IMR-90 (cell line): ENCODE results near the gene DSG3. TPM values are rescaled to one million over a fixed set of nuclear protein-coding genes. Genes with fewer than 3 reads are reported as not detected.

ENCODE experiments used
- ATAC-seq: fragments of 200-7000 bp; cut with Tn5 transposase; 2 replicates; pipeline ENCODE4 v1.9.1; 2020; ENCODE audit warnings: low read depth, mild to moderate bottlenecking, moderate library complexity
- BruUV-seq: library from RNA; stranded (reverse); fragments of 400-500 nt; replicated peaks from 2 replicates; lab custom pipeline; 2021; lab: Mats Ljungman, UMichigan
- CTCF ChIA-PET: fragments of 300-600 bp; formaldehyde crosslinking; extraction: SDS; loops from one replicate; lab custom pipeline; 2021; ENCODE audit warnings: antibody characterized with exemption; lab: Yijun Ruan, JAX
- POLR2A ChIA-PET: fragments of 300-600 bp; sonication (Branson Sonifier 250); formaldehyde crosslinking; loops from one replicate; lab custom pipeline; 2022; ENCODE audit warnings: antibody characterized with exemption; ENCODE audit not compliant: unreplicated experiment; lab: Charles Lee
- DNase-seq: peaks from one replicate; pipeline ENCODE4 v3.0.0; 2013
- H2AFZ ChIP-seq: replicated peaks from 2 replicates; pipeline ENCODE3; 2013; ENCODE audit warnings: low read length, mild to moderate bottlenecking; ENCODE audit not compliant: poor library complexity
- H2AK5ac ChIP-seq: 2 replicates; pipeline ENCODE4 v1.6.1; 2013; ENCODE audit warnings: low read depth, low read length, inconsistent platforms
- H2AK9ac ChIP-seq: replicated peaks from 2 replicates; pipeline ENCODE3; 2013; ENCODE audit warnings: mild to moderate bottlenecking, low read depth, low read length, moderate library complexity; ENCODE audit not compliant: poor library complexity
- H2BK120ac ChIP-seq: 2 replicates; pipeline ENCODE4 v1.6.1; 2013; ENCODE audit warnings: low read depth, low read length, inconsistent platforms
- H2BK15ac ChIP-seq: 3 replicates; pipeline ENCODE4 v1.6.1; 2013; ENCODE audit warnings: low read depth, low read length, inconsistent platforms
- H2BK20ac ChIP-seq: 2 replicates; pipeline ENCODE4 v1.6.1; 2013; ENCODE audit warnings: low read depth, mild to moderate bottlenecking, inconsistent platforms, low read length, moderate library complexity
- H2BK5ac ChIP-seq: 2 replicates; pipeline ENCODE4 v1.6.1; 2013; ENCODE audit warnings: mild to moderate bottlenecking, low read depth, low read length, inconsistent platforms; ENCODE audit not compliant: poor library complexity, severe bottlenecking
- H3K14ac ChIP-seq: replicated peaks from 2 replicates; pipeline ENCODE4 v1.6.1; 2013; ENCODE audit warnings: low read depth, low read length, inconsistent platforms
- H3K18ac ChIP-seq: 2 replicates; pipeline ENCODE4 v1.6.1; 2013; ENCODE audit warnings: low read depth, low read length, control low read depth
- H3K23ac ChIP-seq: 2 replicates; pipeline ENCODE4 v1.6.1; 2013; ENCODE audit warnings: low read depth, low read length, inconsistent platforms
- H3K27ac ChIP-seq: 2 replicates; pipeline ENCODE4 v1.5.1; 2013; ENCODE audit warnings: mild to moderate bottlenecking, control low read depth, low read length; ENCODE audit not compliant: insufficient read depth
- H3K27me3 ChIP-seq: 2 replicates; pipeline ENCODE4 v1.6.1; 2013; ENCODE audit warnings: low read length; ENCODE audit not compliant: control insufficient read depth, insufficient read depth
- H3K36me3 ChIP-seq: 2 replicates; pipeline ENCODE4 v1.6.1; 2013; ENCODE audit warnings: low read length, mixed read lengths; ENCODE audit not compliant: control insufficient read depth, insufficient read depth
- H3K4ac ChIP-seq: 2 replicates; pipeline ENCODE4 v1.6.1; 2013; ENCODE audit warnings: low read depth, low read length, inconsistent platforms
- H3K4me1 ChIP-seq: 2 replicates; pipeline ENCODE4 v1.6.1; 2013; ENCODE audit warnings: low read length, mixed read lengths; ENCODE audit not compliant: control insufficient read depth, insufficient read depth
- H3K4me2 ChIP-seq: 2 replicates; pipeline ENCODE4 v1.6.1; 2013; ENCODE audit warnings: low read depth, mild to moderate bottlenecking, control low read depth, low read length, moderate library complexity
- H3K4me3 ChIP-seq: 2 replicates; pipeline ENCODE4 v1.5.1; 2013; ENCODE audit warnings: low read depth, mild to moderate bottlenecking, control low read depth, low read length, moderate library complexity; ENCODE audit not compliant: insufficient read depth
- H3K56ac ChIP-seq: 2 replicates; pipeline ENCODE4 v1.6.1; 2013; ENCODE audit warnings: low read length, inconsistent platforms; ENCODE audit not compliant: insufficient read depth; ENCODE audit errors: extremely low read depth
- H3K79me1 ChIP-seq, 2 experiments: 2 replicates each; pipeline ENCODE4 v1.6.1; 2013; ENCODE audit warnings: low read length in 2 of 2, inconsistent platforms in 1 of 2, low read depth in 1 of 2
- H3K9ac ChIP-seq: 2 replicates; pipeline ENCODE4 v1.6.1; 2013; ENCODE audit warnings: low read depth, low read length, control low read depth
- H3K9me1 ChIP-seq: 2 replicates; pipeline ENCODE4 v1.6.1; 2013; ENCODE audit warnings: low read length, inconsistent platforms; ENCODE audit not compliant: insufficient read depth
- H3K9me3 ChIP-seq: 2 replicates; pipeline ENCODE4 v1.6.1; 2013; ENCODE audit warnings: low read length; ENCODE audit not compliant: control insufficient read depth, insufficient read depth
- H4K20me1 ChIP-seq: 2 replicates; pipeline ENCODE4 v1.6.1; 2013; ENCODE audit warnings: low read length, inconsistent platforms; ENCODE audit not compliant: insufficient read depth
- H4K5ac ChIP-seq: 2 replicates; pipeline ENCODE4 v1.6.1; 2013; ENCODE audit warnings: mild to moderate bottlenecking, low read depth, low read length, control low read depth
- H4K8ac ChIP-seq, 2 experiments: 2 replicates each; pipeline ENCODE4 v1.6.1; 2013; ENCODE audit warnings: low read depth in 2 of 2, low read length in 2 of 2, control low read depth in 1 of 2, inconsistent platforms in 1 of 2
- H4K91ac ChIP-seq: 2 replicates; pipeline ENCODE4 v1.6.1; 2013; ENCODE audit warnings: low read depth, low read length, inconsistent platforms; ENCODE audit not compliant: insufficient read depth
- CEBPB ChIP-seq: IDR thresholded peaks from 2 replicates; pipeline ENCODE4 v1.6.1; 2012; ENCODE audit warnings: low read depth, low read length, improper control_type of control experiment
- CTCF ChIP-seq: conservative IDR thresholded peaks from 2 replicates; pipeline ENCODE4 v1.5.1; 2012; ENCODE audit warnings: mild to moderate bottlenecking, low read depth, low read length, improper control_type of control experiment
- MAFK ChIP-seq: IDR thresholded peaks from 2 replicates; pipeline ENCODE4 v1.6.1; 2012; ENCODE audit warnings: low read depth, low read length, improper control_type of control experiment
- POLR2A ChIP-seq: IDR thresholded peaks from 2 replicates; pipeline ENCODE4 v1.6.1; 2012; ENCODE audit warnings: mild to moderate bottlenecking, low read depth, low read length
- WGBS, 2 experiments: methylation state at CpG; one replicate each; pipeline versions ENCODE4 v1.1.5 to v1.1.7; 2013; ENCODE audit warnings: missing lambda C conversion rate in 2 of 2; ENCODE audit not compliant: insufficient read length in 1 of 2; ENCODE audit errors: extremely low coverage in 2 of 2; 5-methylcytosine and 5-hydroxymethylcytosine counted together
- dilution Hi-C: fragments of 300-500 bp; cut with HindIII; formaldehyde crosslinking; loops from one replicate; pipeline ENCODE4 v1.14.3; 2018; ENCODE audit warnings: low sequenced_read_pairs; ENCODE audit not compliant: unreplicated experiment
- in situ Hi-C: fragments of 300-500 bp; cut with MboI; formaldehyde crosslinking; loops from 3 replicates; pipeline ENCODE4 v1.14.3; 2019; ENCODE audit warnings: low sequenced_read_pairs, inconsistent platforms, mixed read lengths
- intact Hi-C: fragments of 100-400 bp; cut with micrococcal nuclease; formaldehyde crosslinking; loops from 2 replicates; pipeline ENCODE4 v1.10.0; 2022
- polyA plus RNA-seq, 3 experiments: library from polyadenylated mRNA; depleted of rRNA; stranded (reverse); fragments of >200 nt; gene quantifications; 2 replicates each; pipeline ENCODE4 v1.2.3, GENCODE V29; 2012; ENCODE audit warnings: low replicate concordance in 1 of 3
- total RNA-seq: library from RNA; depleted of rRNA; stranded (reverse); fragments of >200 nt; gene quantifications from 2 replicates; pipeline ENCODE4 v1.2.3, GENCODE V29; 2012
- TF ChIP-seq, protein P1 (sequence below): fragments of 150-350 bp; IDR thresholded peaks from 2 replicates; pipeline ENCODE4 v1.6.1; 2016; ENCODE audit warnings: low read depth, mild to moderate bottlenecking, low read length, moderate library complexity, borderline replicate concordance

DSG3 gene
- total and polyA plus RNA-seq, 2 of the 4 experiments (the other 2 are of a cell fraction), result not detected

- no peak overlapping the region for H2AK5ac ChIP-seq
- H3K56ac ChIP-seq, result no peak overlapping the region; the same call in 1 of the 2 replicates
- in situ Hi-C loops (no loop called here), intact Hi-C loops (no loop called here), dilution Hi-C loops (no loop called here)
- no peak overlapping the region for H2AK9ac ChIP-seq
- POLR2A ChIA-PET, result no interaction called here
- no peaks in the 10 kb centered on the region for H3K4me1 ChIP-seq
- no peak overlapping the region for H3K4me2 ChIP-seq
- no peak overlapping the region for H4K8ac ChIP-seq
- H3K4me3 ChIP-seq, result no peak overlapping the region
- H2BK5ac ChIP-seq, result no peak overlapping the region
- no peak overlapping the region for H2BK120ac ChIP-seq
- no peak overlapping the region for H3K14ac ChIP-seq
- CTCF ChIA-PET, result no interaction called here
- H3K9me1 ChIP-seq, result no peaks in the 10 kb centered on the region
- no peak overlapping the region for H3K27ac ChIP-seq
- no peak overlapping the region for H4K91ac ChIP-seq
- no peaks in the 10 kb centered on the region; the same call in 1 of the 2 replicates for H3K9me3 ChIP-seq
- no peaks in the 10 kb centered on the region for H3K27me3 ChIP-seq
- H2BK20ac ChIP-seq, result no peak overlapping the region
- BruUV-seq, result no TSS peak
- H2AFZ ChIP-seq, result no peak overlapping the region
- no peaks in the 10 kb centered on the region for H4K20me1 ChIP-seq
- no peak overlapping the region for H2BK15ac ChIP-seq
- ATAC-seq, result no peak
- no peaks in the 10 kb centered on the region for H3K36me3 ChIP-seq
- no peak overlapping the region for H3K18ac ChIP-seq
- no peak for DNase-seq
- H3K9ac ChIP-seq, result no peak overlapping the region
- H4K5ac ChIP-seq, result no peak overlapping the region
- H3K23ac ChIP-seq, result no peak overlapping the region
- no peak overlapping the region for H3K4ac ChIP-seq
- WGBS, 2 experiments, result no CpG with 5 or more reads among the region's 1 CpG
- no peaks in the 10 kb centered on the region for H3K79me1 ChIP-seq
- TF ChIP-seq, protein P1, sequence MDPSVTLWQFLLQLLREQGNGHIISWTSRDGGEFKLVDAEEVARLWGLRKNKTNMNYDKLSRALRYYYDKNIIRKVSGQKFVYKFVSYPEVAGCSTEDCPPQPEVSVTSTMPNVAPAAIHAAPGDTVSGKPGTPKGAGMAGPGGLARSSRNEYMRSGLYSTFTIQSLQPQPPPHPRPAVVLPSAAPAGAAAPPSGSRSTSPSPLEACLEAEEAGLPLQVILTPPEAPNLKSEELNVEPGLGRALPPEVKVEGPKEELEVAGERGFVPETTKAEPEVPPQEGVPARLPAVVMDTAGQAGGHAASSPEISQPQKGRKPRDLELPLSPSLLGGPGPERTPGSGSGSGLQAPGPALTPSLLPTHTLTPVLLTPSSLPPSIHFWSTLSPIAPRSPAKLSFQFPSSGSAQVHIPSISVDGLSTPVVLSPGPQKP, result no peak
- no peak for TF ChIP-seq CTCF
- no peak for TF ChIP-seq MAFK
- TF ChIP-seq POLR2A, result no peak
- TF ChIP-seq CEBPB, result no peak
Observed at GRCh38 chr18:31451625-31452024, 4.1 kb downstream of the DSG3 start.
